Testis (tissue), 3 donors: ENCODE measurements around the gene TCEAL5. TPM values are rescaled to one million over a fixed set of nuclear protein-coding genes. Genes with fewer than 3 reads are reported as not detected.
"Not testable (repeated sequence)": the region's sequence is repeated elsewhere in the genome, so short reads cannot be mapped to it uniquely, and the experiment has no call there.

Source experiments
- DNase-seq: peaks from one replicate; pipeline ENCODE4 v3.0.0-alpha.2; 2019
- H3K27ac ChIP-seq, 2 donors: fragments of 200-600 bp; sonication (generic); one replicate each; pipeline ENCODE4 v1.5.1; 2019
- H3K27me3 ChIP-seq: fragments of 200-600 bp; sonication (generic); one replicate; pipeline ENCODE4 v1.5.1; 2019
- H3K36me3 ChIP-seq: fragments of 200-600 bp; sonication (generic); one replicate; pipeline ENCODE4 v1.5.1; 2017; ENCODE audit warnings: low read depth; ENCODE audit errors: missing control alignments
- H3K4me1 ChIP-seq: fragments of 200-600 bp; sonication (generic); one replicate; pipeline ENCODE4 v1.5.1; 2019
- H3K4me3 ChIP-seq, 2 donors: fragments of 200-600 bp; sonication (generic); one replicate each; pipeline ENCODE4 v1.5.1; 2017 to 2019
- H3K9me3 ChIP-seq: fragments of 200-600 bp; sonication (generic); one replicate; pipeline ENCODE4 v1.5.1; 2017
- POLR2A ChIP-seq: fragments of 450-650 bp; IDR thresholded peaks from one replicate; pipeline ENCODE4 v1.6.1; 2017; ENCODE audit warnings: antibody characterized with exemption, mild to moderate bottlenecking, moderate library complexity
- WGBS, 2 donors: methylation state at CpG; one replicate each; pipeline ENCODE4 v1.1.5; 2018; 5-methylcytosine and 5-hydroxymethylcytosine counted together
- intact Hi-C: fragments of 100-400 bp; cut with DNase I; formaldehyde crosslinking; loops from one replicate; pipeline ENCODE4 v1.15.1; 2023; ENCODE audit warnings: low total_unique reads
- polyA plus RNA-seq: library from polyadenylated mRNA; stranded (reverse); fragments of 350-450 nt; fragmentation: Illumina TruSeq; extraction: RNeasy Lipid Tissue Mini Kit (QIAGEN cat#74804); gene quantifications from one replicate; pipeline ENCODE4 v1.2.3, GENCODE V29; 2014; ENCODE audit warnings: low read depth, low replicate concordance; ENCODE audit not compliant: insufficient read depth
- total RNA-seq, 2 donors: library from RNA; depleted of rRNA; stranded (reverse); fragments of >200 nt; gene quantifications; one replicate each; pipeline ENCODE4 v1.2.3, GENCODE V29; 2016
- TF ChIP-seq, protein P1 (sequence below), 3 experiments: fragments of 450-650 bp in 2 of 3; fragments of 200-600 bp in 1 of 3; sonication (generic) in 1 of 3; IDR thresholded peaks; one replicate each; pipeline ENCODE4 v1.5.1; 2016 to 2019; ENCODE audit warnings: antibody characterized with exemption in 3 of 3, mild to moderate bottlenecking in 2 of 3, moderate library complexity in 1 of 3

Gene TCEAL5
- total and polyA plus RNA-seq, 3 donors from 2014 or later: 77.5 to 103 (median 89.1) TPM

DNA sequence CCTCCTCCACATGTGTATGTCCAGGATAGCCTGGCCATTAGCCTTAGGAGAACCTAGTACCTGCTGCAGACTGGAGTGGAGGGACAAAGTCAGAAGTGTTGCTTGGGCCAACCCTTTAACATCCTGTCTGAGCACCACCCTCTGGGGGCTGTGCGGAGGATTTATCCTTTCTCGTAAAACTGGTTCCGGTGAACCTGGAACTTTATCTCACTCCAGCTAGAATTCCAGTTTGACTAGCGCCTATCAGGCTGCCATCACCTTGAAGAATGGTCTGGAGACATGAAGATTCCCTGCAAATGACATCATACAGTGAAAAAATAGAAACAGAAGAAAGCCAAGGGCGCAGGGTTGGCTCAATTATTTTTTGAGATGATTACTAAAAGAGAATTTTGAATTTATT, 25.6 kb downstream of the TCEAL5 start:
- Histone ChIP-seq H3K27me3 (no peaks in the 10 kb centered on the region), H3K9me3 (no peaks in the 10 kb centered on the region), H3K27ac (no peak overlapping the region), H3K4me3 (no peak overlapping the region), H3K4me1 (no peaks in the 10 kb centered on the region), H3K36me3 (no peaks in the 10 kb centered on the region)
- intact Hi-C loops: no loop called here
- TF ChIP-seq, protein P1, sequence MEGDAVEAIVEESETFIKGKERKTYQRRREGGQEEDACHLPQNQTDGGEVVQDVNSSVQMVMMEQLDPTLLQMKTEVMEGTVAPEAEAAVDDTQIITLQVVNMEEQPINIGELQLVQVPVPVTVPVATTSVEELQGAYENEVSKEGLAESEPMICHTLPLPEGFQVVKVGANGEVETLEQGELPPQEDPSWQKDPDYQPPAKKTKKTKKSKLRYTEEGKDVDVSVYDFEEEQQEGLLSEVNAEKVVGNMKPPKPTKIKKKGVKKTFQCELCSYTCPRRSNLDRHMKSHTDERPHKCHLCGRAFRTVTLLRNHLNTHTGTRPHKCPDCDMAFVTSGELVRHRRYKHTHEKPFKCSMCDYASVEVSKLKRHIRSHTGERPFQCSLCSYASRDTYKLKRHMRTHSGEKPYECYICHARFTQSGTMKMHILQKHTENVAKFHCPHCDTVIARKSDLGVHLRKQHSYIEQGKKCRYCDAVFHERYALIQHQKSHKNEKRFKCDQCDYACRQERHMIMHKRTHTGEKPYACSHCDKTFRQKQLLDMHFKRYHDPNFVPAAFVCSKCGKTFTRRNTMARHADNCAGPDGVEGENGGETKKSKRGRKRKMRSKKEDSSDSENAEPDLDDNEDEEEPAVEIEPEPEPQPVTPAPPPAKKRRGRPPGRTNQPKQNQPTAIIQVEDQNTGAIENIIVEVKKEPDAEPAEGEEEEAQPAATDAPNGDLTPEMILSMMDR (IDR thresholded peaks at IDR 0.05): no peak
- TF ChIP-seq POLR2A: no peak
- 51 to 73% methylated on average over 5 of the region's 5 CpGs for WGBS, 2 donors
- DNase-seq: no peak

DNA sequence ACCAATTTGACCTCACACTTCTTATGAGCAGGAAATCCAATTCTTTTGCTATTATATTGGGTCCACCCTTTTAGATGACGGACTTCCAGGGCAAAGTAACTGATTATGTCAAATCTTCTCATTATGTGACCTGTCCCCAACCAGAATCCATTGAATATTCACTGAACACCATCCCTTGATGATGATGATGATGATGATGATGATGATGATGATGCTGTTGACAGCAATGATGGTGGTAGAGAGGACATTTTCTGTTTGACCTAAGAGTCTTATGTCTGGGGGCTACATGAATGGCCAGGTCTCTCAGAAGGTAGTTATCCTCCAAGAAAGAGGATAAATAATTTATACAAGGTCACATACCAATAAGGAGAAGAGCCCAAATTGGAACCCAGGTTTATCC, 26.7 kb downstream of the TCEAL5 start:
- DNase-seq: no peak
- no peak overlapping the region for H3K27ac ChIP-seq
- intact Hi-C loops: no loop called here
- H3K4me3 ChIP-seq: no peak overlapping the region
- no peaks in the 10 kb centered on the region for H3K27me3 ChIP-seq
- no peaks in the 10 kb centered on the region for H3K36me3 ChIP-seq
- no peaks in the 10 kb centered on the region for H3K9me3 ChIP-seq
- WGBS, 2 donors: 100% methylated on average over 1 of the region's 1 CpG
- TF ChIP-seq POLR2A: no peak
- H3K4me1 ChIP-seq: no peaks in the 10 kb centered on the region

DNA sequence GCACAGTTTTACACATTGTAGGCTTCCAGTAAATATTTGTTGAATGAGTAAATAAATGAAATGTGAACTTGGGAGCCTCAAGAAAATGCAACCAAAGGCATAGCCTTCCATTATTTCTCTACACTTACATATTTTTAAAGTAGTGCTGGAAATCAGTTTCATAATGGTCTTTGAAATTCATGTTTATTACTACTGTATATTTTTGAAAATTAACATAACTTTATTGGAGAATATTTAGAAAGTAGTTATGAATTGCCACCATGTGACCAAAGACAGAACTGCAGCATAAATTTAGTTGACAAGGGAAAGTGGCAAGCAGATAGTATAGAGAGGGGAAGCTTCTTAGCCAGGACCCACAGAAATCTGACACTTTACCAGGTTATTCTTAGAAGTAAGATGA, 28.0 kb downstream of the TCEAL5 start:
- H3K27me3 ChIP-seq: no peaks in the 10 kb centered on the region
- H3K27ac ChIP-seq: no peak overlapping the region
- H3K36me3 ChIP-seq: no peaks in the 10 kb centered on the region
- no peaks in the 10 kb centered on the region for H3K9me3 ChIP-seq
- intact Hi-C loops: no loop called here
- TF ChIP-seq, protein P1 (IDR thresholded peaks at IDR 0.05): peak in 2 of 3 experiments; percentile 13 to 15
- TF ChIP-seq POLR2A: no peak
- H3K4me1 ChIP-seq: no peaks in the 10 kb centered on the region
- DNase-seq: no peak
- H3K4me3 ChIP-seq: no peak overlapping the region

DNA sequence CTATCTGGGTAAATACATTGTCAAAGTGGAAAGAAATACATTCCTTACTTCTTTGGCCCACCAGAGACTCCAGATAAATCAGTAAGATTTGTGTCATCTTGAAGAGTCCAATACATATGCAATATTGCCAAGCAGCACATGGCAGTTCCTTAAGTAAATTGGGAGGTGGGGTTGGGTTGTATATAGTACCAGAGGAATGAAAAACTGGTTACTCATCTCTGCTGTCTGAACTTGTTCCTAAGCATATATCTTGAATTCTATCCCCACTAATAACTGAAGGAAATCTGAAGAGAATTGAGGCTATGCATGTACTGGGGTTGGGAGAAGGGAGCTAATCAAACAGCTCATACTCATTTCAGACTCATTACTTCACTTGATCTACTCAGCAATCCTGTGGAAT, 36.4 kb downstream of the TCEAL5 start:
- intact Hi-C loops: no loop called here
- DNase-seq: no peak
- Histone ChIP-seq H3K9me3 (no peaks in the 10 kb centered on the region), H3K27ac (no peak overlapping the region), H3K27me3 (no peaks in the 10 kb centered on the region), H3K4me1 (no peaks in the 10 kb centered on the region), H3K36me3 (no peaks in the 10 kb centered on the region), H3K4me3 (no peak overlapping the region)
- TF ChIP-seq, protein P1 (IDR thresholded peaks at IDR 0.05): no peak
- no peak for TF ChIP-seq POLR2A

DNA sequence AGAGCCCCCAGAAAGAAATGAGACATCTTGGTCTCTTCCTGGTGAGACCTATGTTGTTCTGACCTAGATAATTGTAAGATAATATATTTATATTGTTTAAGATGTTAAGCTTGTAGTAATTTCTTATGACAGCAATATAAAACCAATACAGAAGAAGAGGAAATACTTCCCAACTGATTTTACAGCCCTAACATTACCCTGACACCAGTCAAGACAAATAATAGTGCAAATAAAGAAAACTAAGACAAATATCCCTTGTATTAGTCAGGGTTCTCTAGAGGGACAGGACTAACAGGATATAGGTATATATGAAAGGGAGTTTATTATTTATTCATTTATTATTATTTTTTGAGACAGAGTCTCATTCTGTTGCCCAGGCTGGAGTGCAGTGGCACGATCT, 40.3 kb downstream of the TCEAL5 start:
- Histone ChIP-seq H3K36me3 (no peaks in the 10 kb centered on the region), H3K4me1 (no peaks in the 10 kb centered on the region), H3K27ac (no peak overlapping the region), H3K27me3 (no peaks in the 10 kb centered on the region), H3K9me3 (no peaks in the 10 kb centered on the region), H3K4me3 (no peak overlapping the region)
- no peak for TF ChIP-seq POLR2A
- TF ChIP-seq, protein P1 (IDR thresholded peaks at IDR 0.05): no peak
- intact Hi-C loops: no loop called here
- no peak for DNase-seq
- WGBS, 2 donors: 89 to 93% methylated on average over 1 of the region's 1 CpG

DNA sequence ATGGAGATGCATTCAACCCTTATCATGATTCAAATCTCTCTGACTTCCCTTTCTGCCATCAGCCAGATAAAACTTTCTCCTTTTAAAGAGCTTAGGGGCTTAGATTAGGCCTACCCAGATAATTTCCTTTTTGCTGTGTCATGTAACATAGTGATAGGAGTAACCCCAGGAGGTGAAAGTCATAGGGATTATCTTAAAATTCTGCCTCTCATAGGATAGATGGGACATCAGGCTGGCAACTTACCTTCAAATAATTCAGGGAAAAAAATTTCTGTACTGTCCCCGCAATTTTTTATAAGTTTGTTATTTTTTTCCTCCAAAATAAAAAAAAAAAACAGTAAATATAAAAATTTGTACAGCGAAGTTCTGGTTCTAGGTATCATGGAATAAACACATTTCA, 40.9 kb downstream of the TCEAL5 start:
- H3K27ac ChIP-seq, H3K9me3 ChIP-seq, DNase-seq, H3K4me3 ChIP-seq, H3K4me1 ChIP-seq, H3K27me3 ChIP-seq, H3K36me3 ChIP-seq, intact Hi-C loops: not testable (repeated sequence)
- WGBS, 2 donors: 91 to 95% methylated on average over 2 of the region's 2 CpGs
